ENCODE results near the gene LRRC8C. TPM values are rescaled to one million over a fixed set of nuclear protein-coding genes. Genes with fewer than 3 reads are reported as not detected.

LRRC8C gene
- total RNA-seq, 1 donor from 2014 or later = 5.5 TPM

GRCh38 chr1:89715677-89716076 is 82.8 kb downstream of the LRRC8C start:
- no peaks in the 10 kb centered on the region for H3K27me3 ChIP-seq
- DNase-seq (ENCODE audit: low spot score) = no peak

GRCh38 chr1:89719502-89720306 is 86.8 kb downstream of the LRRC8C start:
- Histone ChIP-seq H3F3A (ENCODE audit: low read depth) (peaks cover 11% of the 10 kb centered on the region), H3K9me3 (ENCODE audit: low read depth) (no peaks in the 10 kb centered on the region), H2AFZ (replicated peaks) (no peak overlapping the region), H3K36me3 (no peaks in the 10 kb centered on the region), H4K20me1 (ENCODE audit: low read depth) (no peaks in the 10 kb centered on the region), H3K4me2 (peak overlapping the region; percentile 37), H3K79me2 (ENCODE audit: low read depth) (no peaks in the 10 kb centered on the region), H3K27ac (peak overlapping the region; percentile 42), H3K9ac (no peak overlapping the region), H3K4me1 (peaks cover 26% of the 10 kb centered on the region), H3K27me3 (no peaks in the 10 kb centered on the region), H3K4me3 (no peak overlapping the region)
- DNase-seq (ENCODE audit: low spot score) = peak; percentile 50
- H3K27me3 Mint-ChIP-seq (ENCODE audit: insufficient read depth, low read depth) = no peaks in the 10 kb centered on the region
- no peak overlapping the region for H3K4me3 Mint-ChIP-seq
- TF ChIP-seq CTCF (IDR thresholded peaks at IDR 0.05) (no peak), EZH2 (IDR thresholded peaks at IDR 0.05) (no peak), EZH2phosphoT487 (IDR thresholded peaks at IDR 0.05) (no peak)
- no peaks in the 10 kb centered on the region for H3K9me3 Mint-ChIP-seq
- peak overlapping the region; percentile 8 for H3K27ac Mint-ChIP-seq
- peaks cover 2% of the 10 kb centered on the region for H3K36me3 Mint-ChIP-seq
- peaks cover 13% of the 10 kb centered on the region for H3K4me1 Mint-ChIP-seq

More at GRCh38 chr1:89715677-89716076, 82.8 kb downstream of the LRRC8C start:
- Mint-ChIP-seq H3K27ac (no peak overlapping the region), H3K36me3 (peaks cover 14% of the 10 kb centered on the region), H3K4me1 (peaks cover 13% of the 10 kb centered on the region), H3K9me3 (no peaks in the 10 kb centered on the region), H3K27me3 (ENCODE audit: insufficient read depth, low read depth) (no peaks in the 10 kb centered on the region), H3K4me3 (no peak overlapping the region)
- Histone ChIP-seq H3K4me1 (peaks cover 26% of the 10 kb centered on the region), H3K36me3 (no peaks in the 10 kb centered on the region), H3K9me3 (ENCODE audit: low read depth) (no peaks in the 10 kb centered on the region), H3F3A (ENCODE audit: low read depth) (peaks cover 11% of the 10 kb centered on the region), H4K20me1 (ENCODE audit: low read depth) (no peaks in the 10 kb centered on the region), H3K4me2 (no peak overlapping the region), H3K9ac (no peak overlapping the region), H3K79me2 (ENCODE audit: low read depth) (no peaks in the 10 kb centered on the region), H2AFZ (replicated peaks) (no peak overlapping the region), H3K4me3 (no peak overlapping the region), H3K27ac (no peak overlapping the region)
- no peak for TF ChIP-seq CTCF (IDR thresholded peaks at IDR 0.05)
- TF ChIP-seq EZH2 (IDR thresholded peaks at IDR 0.05) = no peak
- no peak for TF ChIP-seq EZH2phosphoT487 (IDR thresholded peaks at IDR 0.05)

GRCh38 chr1:89720839-89721238 is 87.9 kb downstream of the LRRC8C start:
- Mint-ChIP-seq H3K4me3 (no peak overlapping the region), H3K27ac (no peak overlapping the region), H3K36me3 (no peaks in the 10 kb centered on the region), H3K9me3 (no peaks in the 10 kb centered on the region), H3K27me3 (ENCODE audit: insufficient read depth, low read depth) (peaks cover under 1% of the 10 kb centered on the region), H3K4me1 (peaks cover 13% of the 10 kb centered on the region)
- Histone ChIP-seq H3K27ac (no peak overlapping the region), H3K9me3 (ENCODE audit: low read depth) (no peaks in the 10 kb centered on the region), H3K36me3 (no peaks in the 10 kb centered on the region), H3F3A (ENCODE audit: low read depth) (peaks cover 11% of the 10 kb centered on the region), H3K9ac (no peak overlapping the region), H3K27me3 (no peaks in the 10 kb centered on the region), H3K4me2 (no peak overlapping the region), H4K20me1 (ENCODE audit: low read depth) (no peaks in the 10 kb centered on the region), H3K79me2 (ENCODE audit: low read depth) (no peaks in the 10 kb centered on the region), H3K4me1 (peaks cover 26% of the 10 kb centered on the region), H3K4me3 (no peak overlapping the region), H2AFZ (replicated peaks) (no peak overlapping the region)
- TF ChIP-seq EZH2 (IDR thresholded peaks at IDR 0.05) (no peak), EZH2phosphoT487 (IDR thresholded peaks at IDR 0.05) (no peak), CTCF (IDR thresholded peaks at IDR 0.05) (no peak)
- no peak for DNase-seq (ENCODE audit: low spot score)
